Activated T-helper 9 cell treated with anti-CD3 and anti-CD28 coated beads, Interleukin-2, amount 50 U/mL, for 16 hours (primary cell): ENCODE results near the gene DMRTC2.
A peak's percentile ranks its signal among the peaks of the same experiment; 100 is the strongest.

ENCODE experiments used
- DNase-seq: peaks from one replicate; pipeline ENCODE4 v3.0.0-alpha.2; 2020; ENCODE audit warnings: low read depth

Gene DMRTC2

GRCh38 chr19:41845001-41845050, at the start of gene DMRTC2:
TSS of gene DMRTC2 (plus strand) at chr19:41845042. CDS start at chr19:41847429, 2,387 bp downstream.
- no peak for DNase-seq

- DNase-seq, result no peak
Observed at GRCh38 chr19:41796362-41796761, 48.5 kb upstream of the DMRTC2 start, which contains the start of gene CEACAM3. TSS of gene CEACAM3 (plus strand) at chr19:41796587. CDS start at chr19:41796678, 91 bp downstream.

- no peak for DNase-seq
Observed at GRCh38 chr19:41796901-41797300, 47.9 kb upstream of the DMRTC2 start.

- no peak for DNase-seq
Observed at GRCh38 chr19:41799444-41800000, 45.3 kb upstream of the DMRTC2 start.

GRCh38 chr19:41801031-41801430, 43.8 kb upstream of the DMRTC2 start:
- DNase-seq, result no peak

GRCh38 chr19:41801792-41802211, 43.0 kb upstream of the DMRTC2 start:
- DNase-seq, result no peak

GRCh38 chr19:41802770-41803169, 42.1 kb upstream of the DMRTC2 start:
- no peak for DNase-seq

GRCh38 chr19:41804336-41804735, 40.5 kb upstream of the DMRTC2 start:
- no peak for DNase-seq

GRCh38 chr19:41807176-41807575, 37.7 kb upstream of the DMRTC2 start:
- no peak for DNase-seq

- no peak for DNase-seq
Observed at GRCh38 chr19:41808663-41809566, 35.9 kb upstream of the DMRTC2 start.

- no peak for DNase-seq
Observed at GRCh38 chr19:41810301-41810700, 34.5 kb upstream of the DMRTC2 start.

GRCh38 chr19:41811036-41811435, 33.8 kb upstream of the DMRTC2 start:
- DNase-seq, result no peak

GRCh38 chr19:41811981-41812380, 32.9 kb upstream of the DMRTC2 start:
- DNase-seq, result no peak

GRCh38 chr19:41813911-41814310, 30.9 kb upstream of the DMRTC2 start:
- no peak for DNase-seq

GRCh38 chr19:41815301-41815700, 29.5 kb upstream of the DMRTC2 start:
- no peak for DNase-seq

- no peak for DNase-seq
Observed at GRCh38 chr19:41816761-41817160, 28.1 kb upstream of the DMRTC2 start.

GRCh38 chr19:41821003-41821735, 23.7 kb upstream of the DMRTC2 start:
- peak; percentile 8 for DNase-seq

- no peak for DNase-seq
Observed at GRCh38 chr19:41837981-41838708, 6.7 kb upstream of the DMRTC2 start.

GRCh38 chr19:41839211-41839610, 5.6 kb upstream of the DMRTC2 start:
- no peak for DNase-seq

- no peak for DNase-seq
Observed at GRCh38 chr19:41843371-41843770, 1.5 kb upstream of the DMRTC2 start.

- DNase-seq, result no peak
Observed at GRCh38 chr19:41844601-41845000, 241 bp upstream of the DMRTC2 start, which contains the start of gene LYPD4. TSS of gene LYPD4 (minus strand) at chr19:41844683. CDS start at chr19:41839285, 5,398 bp downstream.

- DNase-seq, result no peak
Observed at GRCh38 chr19:41845051-41845590, 279 bp downstream of the DMRTC2 start.
